T-helper 22 cell (primary cell): ENCODE data around the gene DPAGT1.

Experiments used
- DNase-seq: peaks from one replicate; pipeline ENCODE4 v3.0.0-alpha.2; 2020; ENCODE audit warnings: low read depth

Gene DPAGT1

DNA sequence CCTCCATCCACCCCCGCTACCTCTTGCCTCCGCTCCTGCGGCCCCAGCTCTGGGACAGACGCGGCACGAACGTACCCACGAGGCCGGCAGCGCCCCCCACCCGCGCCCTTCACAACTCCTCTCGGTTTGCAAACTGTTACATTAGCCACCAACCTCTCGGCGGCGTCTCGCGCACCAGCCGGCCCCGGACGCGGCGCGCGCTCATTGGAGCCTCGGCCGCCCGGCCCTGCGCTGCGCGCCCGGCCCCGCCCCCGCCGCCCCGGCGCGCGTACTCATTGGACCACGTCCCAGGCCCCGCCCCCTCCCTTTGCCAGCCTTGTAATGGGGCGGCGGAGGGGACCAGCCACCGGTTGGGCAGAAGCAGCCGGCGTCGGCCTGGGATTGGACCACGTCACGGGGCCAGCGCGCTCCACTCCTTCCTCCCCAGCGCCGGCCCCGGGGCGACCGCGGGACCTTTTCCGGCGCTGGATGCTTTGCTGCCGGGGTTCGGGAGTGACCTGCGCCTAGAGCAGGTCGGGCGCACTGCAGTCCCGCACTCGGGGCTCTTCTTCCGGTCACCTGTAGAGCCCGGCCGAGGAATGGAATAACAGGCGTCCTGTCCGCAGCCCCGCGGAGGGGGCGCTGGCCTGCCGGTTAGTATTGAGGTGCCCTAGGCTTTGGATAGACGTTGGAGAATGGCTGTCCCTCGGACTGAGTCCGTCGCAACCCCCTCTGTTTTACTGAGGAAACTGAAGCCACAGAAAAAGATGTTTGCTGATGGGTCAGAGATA lies 44.5 kb downstream of the DPAGT1 start, which contains the start of gene HYOU1:
Gene HYOU1 (minus strand): TSS at position 206 of the 770 bp plus-strand sequence. CDS start 1,045 bp downstream, outside the sequence.
- peak; percentile 98 for DNase-seq

- DNase-seq = peak; percentile 44
Observed at GRCh38 chr11:119056421-119056999, 45.1 kb downstream of the DPAGT1 start.

DNA sequence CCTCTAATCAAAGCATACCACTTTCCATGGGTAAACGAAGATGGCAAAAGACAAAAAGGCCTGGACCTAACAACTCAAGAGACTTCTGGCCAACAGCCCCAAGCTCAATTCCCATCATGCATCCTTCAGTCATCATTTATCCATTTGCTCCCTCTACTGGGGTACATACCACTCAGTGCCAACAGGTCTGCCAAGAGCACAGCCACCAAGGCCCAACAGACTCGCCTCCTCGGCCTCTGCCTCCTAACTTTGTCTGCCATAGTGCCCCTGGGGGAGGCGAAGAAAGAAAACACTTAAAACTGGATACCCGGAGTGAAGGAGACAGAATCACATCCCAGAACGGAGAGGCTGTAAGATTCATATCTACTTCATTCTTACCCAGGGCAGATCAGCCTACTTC lies 45.8 kb downstream of the DPAGT1 start:
- DNase-seq = no peak

GRCh38 chr11:119054418-119054817 lies 47.2 kb downstream of the DPAGT1 start:
- DNase-seq = no peak

- no peak for DNase-seq
Observed at GRCh38 chr11:119052163-119052814, 49.4 kb downstream of the DPAGT1 start.

DNA sequence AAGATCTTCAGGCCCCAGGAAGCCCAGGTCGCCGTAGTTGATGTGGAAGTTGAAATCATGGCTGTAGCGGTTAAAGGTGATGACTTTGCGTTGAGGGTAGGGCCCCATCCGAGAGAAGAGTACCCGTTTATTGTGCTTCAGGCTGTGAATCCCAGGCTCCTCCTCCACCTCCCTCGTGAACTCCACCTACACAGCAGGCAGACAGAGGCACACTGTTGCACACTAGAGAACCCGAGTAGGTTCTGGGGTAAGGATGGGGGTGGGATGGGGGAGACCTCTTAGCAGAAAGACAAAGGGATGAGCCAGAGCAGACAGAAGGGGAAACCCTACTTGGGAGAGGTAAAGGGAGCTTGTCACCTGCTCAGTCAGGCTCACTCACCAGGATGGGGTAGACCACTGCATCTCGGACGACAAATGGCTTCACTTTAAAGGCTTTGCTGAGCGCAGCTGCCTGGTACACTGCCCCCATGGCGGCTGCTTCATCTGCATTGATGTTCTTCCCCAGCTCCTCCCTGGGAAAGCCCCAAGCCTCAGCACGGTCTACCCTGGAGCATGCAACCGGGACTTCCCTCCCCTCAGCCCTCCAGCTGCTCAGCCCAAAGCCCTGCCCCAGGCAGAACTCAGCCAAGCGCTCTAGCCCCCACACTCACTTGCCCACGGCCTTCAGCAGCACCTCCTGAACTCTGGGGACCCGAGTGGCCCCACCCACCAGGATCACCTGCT lies 50.1 kb downstream of the DPAGT1 start:
- DNase-seq = no peak

DNA sequence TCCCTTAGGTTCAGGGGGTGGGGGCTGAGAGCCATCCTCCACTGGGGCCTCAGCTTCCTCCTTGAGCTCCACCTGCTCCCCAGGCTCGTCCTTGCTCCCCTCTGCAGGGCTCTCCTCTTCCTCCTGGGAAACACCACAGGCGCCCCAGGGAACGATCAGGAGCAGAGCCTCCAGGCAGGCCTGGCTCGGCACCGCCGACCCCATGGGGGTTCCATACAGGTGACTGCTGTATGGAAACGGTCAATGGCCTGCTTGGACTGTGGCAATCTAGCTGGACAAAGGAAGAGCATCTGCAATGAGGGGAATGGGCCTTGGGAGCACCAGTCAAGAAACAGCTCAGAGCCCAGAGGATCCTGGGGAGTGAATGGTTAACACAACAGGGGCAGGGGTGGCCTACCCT lies 52.6 kb downstream of the DPAGT1 start:
- DNase-seq = no peak

DNA sequence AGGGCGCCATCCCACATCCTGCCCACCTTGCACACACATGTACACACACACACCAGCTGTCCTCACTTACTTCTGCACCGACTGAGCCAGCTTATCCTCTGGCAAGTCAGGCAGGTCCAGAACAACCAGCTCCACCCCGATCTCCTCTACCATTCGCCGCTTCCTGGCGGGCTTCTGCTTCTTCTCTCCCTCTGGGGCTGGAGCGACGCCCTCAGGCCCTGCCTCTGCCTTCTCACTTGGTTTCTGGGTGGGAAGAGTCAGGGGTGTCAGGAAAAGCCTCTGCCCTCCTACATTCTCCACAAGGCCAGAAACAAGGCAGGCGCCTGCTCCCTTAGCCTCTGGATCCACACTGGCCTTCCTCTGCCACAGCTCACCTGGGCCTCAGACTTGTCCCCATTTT lies 53.0 kb downstream of the DPAGT1 start:
- no peak for DNase-seq

DNA sequence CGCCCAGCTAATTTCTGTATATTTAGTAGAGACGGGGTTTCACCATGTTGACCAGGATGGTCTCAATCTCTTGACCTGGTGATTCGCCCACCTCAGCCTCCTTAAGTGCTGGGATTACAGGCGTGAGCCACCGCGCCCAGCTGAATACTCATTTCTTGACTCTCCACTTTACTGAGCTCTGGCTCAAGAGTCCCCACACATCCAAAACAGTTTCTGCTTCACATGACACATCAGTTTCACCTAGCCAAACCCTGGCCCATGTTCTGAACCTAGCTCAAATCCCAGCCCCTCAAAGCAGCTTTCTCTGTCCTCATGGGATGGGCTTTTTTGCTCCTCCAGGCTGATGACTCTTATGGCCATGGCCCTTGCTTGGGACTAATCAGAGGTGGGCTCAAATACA lies 54.4 kb downstream of the DPAGT1 start:
- DNase-seq = no peak
